ENCODE measurements around the gene FAM53C.

- TF ChIP-seq POLR2A (IDR thresholded peaks at IDR 0.05; ENCODE audit: low read depth, low read length) (no peak), POLR2AphosphoS5 (IDR thresholded peaks at IDR 0.05; ENCODE audit: low read depth, low read length) (no peak), POU2F2 (IDR thresholded peaks at IDR 0.05; ENCODE audit: low read depth, low read length) (no peak), SPI1 (IDR thresholded peaks at IDR 0.05; ENCODE audit: low read depth, low read length) (no peak)
Observed at GRCh38 chr5:138351056-138351455, 13.0 kb downstream of the FAM53C start.
